ENCODE results near the gene NAGS. TPM values are rescaled to one million over a fixed set of nuclear protein-coding genes. Genes with fewer than 3 reads are reported as not detected.
"Not testable (repeated sequence)": the region's sequence is repeated elsewhere in the genome, so short reads cannot be mapped to it uniquely, and the experiment has no call there.

Gene NAGS
- total RNA-seq, 1 experiment from 2014 or later = 1.1 TPM

GRCh38 chr17:44006598-44007345, 2.4 kb downstream of the NAGS start:
- peak; percentile 95 for DNase-seq (ENCODE audit: low spot score)

GRCh38 chr17:44007346-44008204, 3.2 kb downstream of the NAGS start:
- peak; percentile 40 for DNase-seq (ENCODE audit: low spot score)

- no peak for DNase-seq (ENCODE audit: low spot score)
Observed at GRCh38 chr17:44008205-44008909, 3.9 kb downstream of the NAGS start.

- DNase-seq (ENCODE audit: low spot score) = no peak
Observed at GRCh38 chr17:44010966-44011647, 6.7 kb downstream of the NAGS start.

GRCh38 chr17:44011876-44012275, 7.5 kb downstream of the NAGS start:
- no peak for DNase-seq (ENCODE audit: low spot score)

- DNase-seq (ENCODE audit: low spot score) = no peak
Observed at GRCh38 chr17:44012391-44012790, 8.0 kb downstream of the NAGS start.

GRCh38 chr17:44012874-44013273, 8.5 kb downstream of the NAGS start:
- DNase-seq (ENCODE audit: low spot score) = no peak

- DNase-seq (ENCODE audit: low spot score) = no peak
Observed at GRCh38 chr17:44014133-44014436, 9.7 kb downstream of the NAGS start.

- DNase-seq (ENCODE audit: low spot score) = peak; percentile 93
Observed at GRCh38 chr17:44014437-44015172, 10.2 kb downstream of the NAGS start, which contains the start of gene TMEM101. Gene TMEM101, minus strand, starts transcription at chr17:44014963. Its CDS starts 11 bp downstream, at chr17:44014952.

GRCh38 chr17:44021227-44021626, 16.8 kb downstream of the NAGS start:
- DNase-seq (ENCODE audit: low spot score) = not testable (repeated sequence)

GRCh38 chr17:44022246-44022645, 17.8 kb downstream of the NAGS start:
- DNase-seq (ENCODE audit: low spot score) = no peak

GRCh38 chr17:44023545-44024270, 19.3 kb downstream of the NAGS start:
- no peak for DNase-seq (ENCODE audit: low spot score)

- DNase-seq (ENCODE audit: low spot score) = no peak
Observed at GRCh38 chr17:44024271-44024663, 19.8 kb downstream of the NAGS start.

GRCh38 chr17:44024853-44025252, 20.4 kb downstream of the NAGS start:
- no peak for DNase-seq (ENCODE audit: low spot score)

GRCh38 chr17:44029736-44030135, 25.3 kb downstream of the NAGS start:
- DNase-seq (ENCODE audit: low spot score) = no peak

- no peak for DNase-seq (ENCODE audit: low spot score)
Observed at GRCh38 chr17:44030482-44030881, 26.1 kb downstream of the NAGS start.

- DNase-seq (ENCODE audit: low spot score) = no peak
Observed at GRCh38 chr17:44033861-44034408, 29.5 kb downstream of the NAGS start.

- not testable (repeated sequence) for DNase-seq (ENCODE audit: low spot score)
Observed at GRCh38 chr17:44034688-44035087, 30.3 kb downstream of the NAGS start.

GRCh38 chr17:44037471-44037870, 33.0 kb downstream of the NAGS start:
- no peak for DNase-seq (ENCODE audit: low spot score)

GRCh38 chr17:44038604-44039011, 34.2 kb downstream of the NAGS start:
- DNase-seq (ENCODE audit: low spot score) = no peak

Measured in A172 (cell line).